Transverse colon (tissue), 4 donors: ENCODE measurements around the gene GNG12.

Experiments
- EP300 ChIP-seq: sonication (generic); formaldehyde crosslinking; IDR thresholded peaks from one replicate; pipeline ENCODE4 v1.6.1; 2017; ENCODE audit warnings: antibody characterized with exemption, low read depth
- POLR2A ChIP-seq: fragments of 450-650 bp; IDR thresholded peaks from one replicate; pipeline ENCODE4 v1.6.1; 2016; ENCODE audit warnings: antibody characterized with exemption, mild to moderate bottlenecking, moderate library complexity
- POLR2AphosphoS5 ChIP-seq, 3 donors: sonication (generic); formaldehyde crosslinking; IDR thresholded peaks; one replicate each; pipeline ENCODE4 v1.6.1; 2016; ENCODE audit warnings: antibody characterized with exemption in 3 of 3
- TF ChIP-seq, protein P1 (sequence below), 5 experiments: fragments of 200-600 bp in 3 of 5; fragments of 450-650 bp in 2 of 5; sonication (generic) in 3 of 5; IDR thresholded peaks; 1 replicate in 2 of 5; 2 replicates in 3 of 5; pipeline ENCODE4 v1.5.1; 2016 to 2017; ENCODE audit warnings: antibody characterized with exemption in 5 of 5, inconsistent platforms in 3 of 5, mild to moderate bottlenecking in 2 of 5, moderate library complexity in 1 of 5

DNA sequence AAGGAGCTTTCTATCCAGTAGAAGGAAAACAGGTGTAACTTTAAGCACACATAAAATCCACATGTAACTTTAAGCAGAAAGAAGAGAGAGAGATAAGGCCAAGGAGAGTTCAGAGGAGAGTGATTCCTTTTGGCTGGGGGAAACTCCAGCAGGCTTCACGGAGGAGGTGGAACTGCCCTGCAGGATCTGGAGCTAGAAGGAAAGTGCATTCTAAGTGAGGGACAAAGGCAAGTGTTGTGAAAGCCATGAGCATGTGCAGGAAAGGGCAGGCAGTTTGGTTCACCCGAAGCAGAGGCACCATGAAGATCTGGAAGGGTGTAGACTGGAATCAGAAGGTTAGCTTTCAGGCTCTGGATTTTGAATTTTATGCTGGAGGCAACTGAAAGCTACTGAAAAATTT is 101.9 kb downstream of the GNG12 start:
- TF ChIP-seq, protein P1, sequence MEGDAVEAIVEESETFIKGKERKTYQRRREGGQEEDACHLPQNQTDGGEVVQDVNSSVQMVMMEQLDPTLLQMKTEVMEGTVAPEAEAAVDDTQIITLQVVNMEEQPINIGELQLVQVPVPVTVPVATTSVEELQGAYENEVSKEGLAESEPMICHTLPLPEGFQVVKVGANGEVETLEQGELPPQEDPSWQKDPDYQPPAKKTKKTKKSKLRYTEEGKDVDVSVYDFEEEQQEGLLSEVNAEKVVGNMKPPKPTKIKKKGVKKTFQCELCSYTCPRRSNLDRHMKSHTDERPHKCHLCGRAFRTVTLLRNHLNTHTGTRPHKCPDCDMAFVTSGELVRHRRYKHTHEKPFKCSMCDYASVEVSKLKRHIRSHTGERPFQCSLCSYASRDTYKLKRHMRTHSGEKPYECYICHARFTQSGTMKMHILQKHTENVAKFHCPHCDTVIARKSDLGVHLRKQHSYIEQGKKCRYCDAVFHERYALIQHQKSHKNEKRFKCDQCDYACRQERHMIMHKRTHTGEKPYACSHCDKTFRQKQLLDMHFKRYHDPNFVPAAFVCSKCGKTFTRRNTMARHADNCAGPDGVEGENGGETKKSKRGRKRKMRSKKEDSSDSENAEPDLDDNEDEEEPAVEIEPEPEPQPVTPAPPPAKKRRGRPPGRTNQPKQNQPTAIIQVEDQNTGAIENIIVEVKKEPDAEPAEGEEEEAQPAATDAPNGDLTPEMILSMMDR (IDR thresholded peaks at IDR 0.05) = no peak
- no peak for TF ChIP-seq POLR2A
- no peak for TF ChIP-seq POLR2AphosphoS5 (IDR thresholded peaks at IDR 0.05)
- no peak for TF ChIP-seq EP300
